WTC11 (cell line): ENCODE data around the gene FGF14. TPM values are rescaled to one million over a fixed set of nuclear protein-coding genes. Genes with fewer than 3 reads are reported as not detected.

Experiments used
- ATAC-seq: fragments of 200-7000 bp; cut with Tn5 transposase; 2 replicates; pipeline ENCODE4 v1.10.0; 2021; ENCODE audit warnings: mild to moderate bottlenecking, moderate library complexity
- CTCF ChIA-PET: fragments of 300-600 bp; sonication (Branson Sonifier 250); formaldehyde crosslinking; loops from one replicate; lab custom pipeline; 2021; ENCODE audit warnings: antibody characterized with exemption; lab: Charles Lee
- POLR2A ChIA-PET: fragments of 350-600 bp; sonication (Branson Sonifier 250); formaldehyde crosslinking; loops from one replicate; lab custom pipeline; 2021; ENCODE audit warnings: antibody characterized with exemption; lab: Charles Lee
- DNase-seq: peaks from one replicate; pipeline ENCODE4 v3.0.0; 2021; ENCODE audit warnings: low spot score
- H3K27ac Mint-ChIP-seq: 2 replicates; pipeline ENCODE4 v1.8.0; 2021; ENCODE audit warnings: mixed read lengths
- H3K27me3 Mint-ChIP-seq: 2 replicates; pipeline ENCODE4 v1.8.0; 2021; ENCODE audit warnings: low read depth, mild to moderate bottlenecking, moderate library complexity, mixed read lengths
- H3K36me3 Mint-ChIP-seq: 2 replicates; pipeline ENCODE4 v1.8.0; 2021; ENCODE audit warnings: mixed read lengths
- H3K4me1 Mint-ChIP-seq: 2 replicates; pipeline ENCODE4 v1.8.0; 2022; ENCODE audit warnings: mixed read lengths
- H3K4me3 Mint-ChIP-seq: 2 replicates; pipeline ENCODE4 v1.8.0; 2021; ENCODE audit warnings: mild to moderate bottlenecking, moderate library complexity, mixed read lengths
- H3K9me3 Mint-ChIP-seq: 2 replicates; pipeline ENCODE4 v1.8.0; 2021; ENCODE audit warnings: mixed read lengths
- CBFB ChIP-seq: sonication (generic); formaldehyde crosslinking; IDR thresholded peaks from 2 replicates; pipeline ENCODE4 v1.8.1; 2022; ENCODE audit warnings: mild to moderate bottlenecking, low read depth, missing genetic modification reagents
- CREM ChIP-seq: sonication (generic); formaldehyde crosslinking; IDR thresholded peaks from 2 replicates; pipeline ENCODE4 v1.8.1; 2022; ENCODE audit warnings: mild to moderate bottlenecking, missing genetic modification reagents, moderate library complexity
- CTCF ChIP-seq: fragments of 200-600 bp; IDR thresholded peaks from 2 replicates; pipeline ENCODE4 v1.8.0; 2022; ENCODE audit warnings: antibody characterized with exemption
- FOXK1 ChIP-seq: sonication (generic); formaldehyde crosslinking; IDR thresholded peaks from 2 replicates; pipeline ENCODE4 v1.8.0; 2022; ENCODE audit warnings: mild to moderate bottlenecking, moderate library complexity, missing genetic modification reagents
- GABPB1 ChIP-seq: sonication (generic); formaldehyde crosslinking; IDR thresholded peaks from 2 replicates; pipeline ENCODE4 v1.8.1; 2023; ENCODE audit warnings: mild to moderate bottlenecking, missing genetic modification reagents
- HMGXB4 ChIP-seq: sonication (generic); formaldehyde crosslinking; IDR thresholded peaks from 2 replicates; pipeline ENCODE4 v1.8.1; 2023; ENCODE audit warnings: mild to moderate bottlenecking, moderate library complexity, missing genetic modification reagents
- MYBL2 ChIP-seq: sonication (generic); formaldehyde crosslinking; IDR thresholded peaks from 2 replicates; pipeline ENCODE4 v1.8.1; 2023; ENCODE audit warnings: mild to moderate bottlenecking, moderate library complexity, missing genetic modification reagents
- NFYB ChIP-seq: sonication (generic); formaldehyde crosslinking; conservative IDR thresholded peaks from 2 replicates; pipeline ENCODE4 v1.8.0; 2022; ENCODE audit warnings: low read depth, missing genetic modification reagents
- SMAD3 ChIP-seq: sonication (generic); formaldehyde crosslinking; IDR thresholded peaks from 2 replicates; pipeline ENCODE4 v1.8.0; 2022; ENCODE audit warnings: missing genetic modification reagents, mild to moderate bottlenecking, borderline replicate concordance
- TCF7 ChIP-seq: sonication (generic); formaldehyde crosslinking; IDR thresholded peaks from 2 replicates; pipeline ENCODE4 v1.8.0; 2022; ENCODE audit warnings: mild to moderate bottlenecking, low read depth, missing genetic modification reagents, moderate library complexity
- ZNF219 ChIP-seq: sonication (generic); formaldehyde crosslinking; IDR thresholded peaks from 2 replicates; pipeline ENCODE4 v1.8.0; 2023; ENCODE audit warnings: missing genetic modification reagents, mild to moderate bottlenecking, borderline replicate concordance
- ZNF396 ChIP-seq: fragments of 250-450 bp; sonication (Bioruptor Pico); IDR thresholded peaks from 2 replicates; pipeline ENCODE4 v1.8.0; 2021; ENCODE audit warnings: mild to moderate bottlenecking, moderate library complexity, borderline replicate concordance
- ZNF425 ChIP-seq: fragments of 250-450 bp; sonication (Bioruptor Pico); conservative IDR thresholded peaks from 2 replicates; pipeline ENCODE4 v1.9.0; 2021; ENCODE audit warnings: mild to moderate bottlenecking
- total RNA-seq: library from RNA; stranded (reverse); gene quantifications from 3 replicates; pipeline ENCODE4 v1.2.3, GENCODE V29; 2021
- TF ChIP-seq, protein P1 (sequence below): fragments of 250-450 bp; sonication (Bioruptor Pico); IDR thresholded peaks from 2 replicates; pipeline ENCODE4 v2.1.2; 2022; ENCODE audit warnings: mild to moderate bottlenecking, moderate library complexity
- TF ChIP-seq, protein P2 (sequence below): sonication (generic); formaldehyde crosslinking; IDR thresholded peaks from 2 replicates; pipeline ENCODE4 v1.8.1; 2023; ENCODE audit warnings: mild to moderate bottlenecking, missing genetic modification reagents, moderate library complexity
- TF ChIP-seq, protein P3 (sequence below): sonication (generic); formaldehyde crosslinking; IDR thresholded peaks from 2 replicates; pipeline ENCODE4 v1.8.0; 2022; ENCODE audit warnings: mild to moderate bottlenecking, missing genetic modification reagents
- TF ChIP-seq, protein P4 (sequence below): sonication (generic); formaldehyde crosslinking; IDR thresholded peaks from 2 replicates; pipeline ENCODE4 v1.8.1; 2023; ENCODE audit warnings: mild to moderate bottlenecking, missing genetic modification reagents, moderate library complexity
- TF ChIP-seq, protein P5 (sequence below): sonication (generic); formaldehyde crosslinking; IDR thresholded peaks from 2 replicates; pipeline ENCODE4 v1.8.1; 2022; ENCODE audit warnings: mild to moderate bottlenecking, missing genetic modification reagents, moderate library complexity, borderline replicate concordance
- TF ChIP-seq, protein P6 (sequence below): sonication (generic); formaldehyde crosslinking; IDR thresholded peaks from 2 replicates; pipeline ENCODE4 v1.8.0; 2023; ENCODE audit warnings: missing genetic modification reagents
- TF ChIP-seq, protein P7 (sequence below): sonication (generic); formaldehyde crosslinking; IDR thresholded peaks from 2 replicates; pipeline ENCODE4 v1.8.0; 2022; ENCODE audit warnings: mild to moderate bottlenecking, missing genetic modification reagents

Gene FGF14
- total RNA-seq, 1 experiment from 2014 or later = 0.28 TPM

DNA sequence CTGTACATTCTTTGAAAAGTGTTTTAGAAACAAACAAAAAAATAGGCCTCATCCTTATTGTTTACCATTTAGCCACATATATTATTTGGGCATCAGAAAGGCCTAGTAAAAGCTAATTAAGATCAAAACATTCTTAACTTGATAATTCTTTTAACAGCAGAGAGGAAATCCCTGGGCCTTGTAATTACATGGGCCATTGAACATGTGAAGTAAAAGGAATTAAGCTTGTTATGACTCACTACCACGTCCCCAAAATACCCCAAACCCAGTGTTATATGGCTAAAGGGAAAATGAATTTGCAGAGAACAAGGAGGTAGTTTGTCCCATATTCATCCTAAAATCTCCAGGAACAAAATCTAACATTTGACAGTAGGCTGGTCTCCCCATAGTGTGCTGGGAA lies 509.6 kb downstream of the FGF14 start (continued):
- TF ChIP-seq, protein P1, sequence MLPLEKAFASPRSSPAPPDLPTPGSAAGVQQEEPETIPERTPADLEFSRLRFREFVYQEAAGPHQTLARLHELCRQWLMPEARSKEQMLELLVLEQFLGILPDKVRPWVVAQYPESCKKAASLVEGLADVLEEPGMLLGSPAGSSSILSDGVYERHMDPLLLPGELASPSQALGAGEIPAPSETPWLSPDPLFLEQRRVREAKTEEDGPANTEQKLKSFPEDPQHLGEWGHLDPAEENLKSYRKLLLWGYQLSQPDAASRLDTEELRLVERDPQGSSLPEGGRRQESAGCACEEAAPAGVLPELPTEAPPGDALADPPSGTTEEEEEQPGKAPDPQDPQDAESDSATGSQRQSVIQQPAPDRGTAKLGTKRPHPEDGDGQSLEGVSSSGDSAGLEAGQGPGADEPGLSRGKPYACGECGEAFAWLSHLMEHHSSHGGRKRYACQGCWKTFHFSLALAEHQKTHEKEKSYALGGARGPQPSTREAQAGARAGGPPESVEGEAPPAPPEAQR = no peak

- Mint-ChIP-seq H3K27ac (no peak overlapping the region), H3K27me3 (no peaks in the 10 kb centered on the region), H3K4me1 (peaks cover 3% of the 10 kb centered on the region; the same call in 1 of the 2 replicates), H3K4me3 (no peak overlapping the region), H3K9me3 (no peaks in the 10 kb centered on the region), H3K36me3 (no peaks in the 10 kb centered on the region)
- ChIA-PET POLR2A (no interaction called here), CTCF (interaction anchor here (1.1 to 2.1 kb wide), 3 partner anchors 14 to 96 kb away, joined by 3 to 5 read pairs (median 4); no protein-coding TSS in a partner anchor)
- no peak for TF ChIP-seq CREM
- no peak for TF ChIP-seq CTCF
- TF ChIP-seq HMGXB4 (CRISPR knock-in tag) = no peak
- no peak for TF ChIP-seq ZNF219
- TF ChIP-seq, protein P2, sequence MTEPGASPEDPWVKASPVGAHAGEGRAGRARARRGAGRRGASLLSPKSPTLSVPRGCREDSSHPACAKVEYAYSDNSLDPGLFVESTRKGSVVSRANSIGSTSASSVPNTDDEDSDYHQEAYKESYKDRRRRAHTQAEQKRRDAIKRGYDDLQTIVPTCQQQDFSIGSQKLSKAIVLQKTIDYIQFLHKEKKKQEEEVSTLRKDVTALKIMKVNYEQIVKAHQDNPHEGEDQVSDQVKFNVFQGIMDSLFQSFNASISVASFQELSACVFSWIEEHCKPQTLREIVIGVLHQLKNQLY (CRISPR knock-in tag) = no peak
- TF ChIP-seq ZNF425 (CRISPR knock-in tag) = no peak
- no peak for TF ChIP-seq GABPB1
- no peak for TF ChIP-seq TCF7
- TF ChIP-seq MYBL2 (CRISPR knock-in tag) = no peak
- no peak for TF ChIP-seq CBFB (CRISPR knock-in tag)
- ATAC-seq = no peak
- no peak for DNase-seq
These were observed 520.3 kb downstream of the FGF14 start for GRCh38 chr13:101881593-101881992.

GRCh38 chr13:101880581-101880980 lies 521.3 kb downstream of the FGF14 start:
- Mint-ChIP-seq H3K27ac (no peak overlapping the region), H3K27me3 (no peaks in the 10 kb centered on the region), H3K36me3 (no peaks in the 10 kb centered on the region), H3K4me3 (no peak overlapping the region), H3K4me1 (peaks cover 3% of the 10 kb centered on the region; the same call in 1 of the 2 replicates), H3K9me3 (no peaks in the 10 kb centered on the region)
- POLR2A ChIA-PET = no interaction called here
- ATAC-seq = no peak
- CTCF ChIA-PET = interaction anchor here (1.1 to 2.1 kb wide), 4 partner anchors 12 to 95 kb away, joined by 3 to 5 read pairs (median 4); no protein-coding TSS in a partner anchor
- DNase-seq = no peak
- no peak for TF ChIP-seq SMAD3 (CRISPR knock-in tag)
- TF ChIP-seq, protein P3, sequence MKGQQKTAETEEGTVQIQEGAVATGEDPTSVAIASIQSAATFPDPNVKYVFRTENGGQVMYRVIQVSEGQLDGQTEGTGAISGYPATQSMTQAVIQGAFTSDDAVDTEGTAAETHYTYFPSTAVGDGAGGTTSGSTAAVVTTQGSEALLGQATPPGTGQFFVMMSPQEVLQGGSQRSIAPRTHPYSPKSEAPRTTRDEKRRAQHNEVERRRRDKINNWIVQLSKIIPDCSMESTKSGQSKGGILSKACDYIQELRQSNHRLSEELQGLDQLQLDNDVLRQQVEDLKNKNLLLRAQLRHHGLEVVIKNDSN (CRISPR knock-in tag) = no peak
- TF ChIP-seq, protein P4, sequence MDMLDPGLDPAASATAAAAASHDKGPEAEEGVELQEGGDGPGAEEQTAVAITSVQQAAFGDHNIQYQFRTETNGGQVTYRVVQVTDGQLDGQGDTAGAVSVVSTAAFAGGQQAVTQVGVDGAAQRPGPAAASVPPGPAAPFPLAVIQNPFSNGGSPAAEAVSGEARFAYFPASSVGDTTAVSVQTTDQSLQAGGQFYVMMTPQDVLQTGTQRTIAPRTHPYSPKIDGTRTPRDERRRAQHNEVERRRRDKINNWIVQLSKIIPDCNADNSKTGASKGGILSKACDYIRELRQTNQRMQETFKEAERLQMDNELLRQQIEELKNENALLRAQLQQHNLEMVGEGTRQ (CRISPR knock-in tag) = no peak
- TF ChIP-seq, protein P1 = no peak
- no peak for TF ChIP-seq ZNF396 (CRISPR knock-in tag)
- no peak for TF ChIP-seq NFYB (CRISPR knock-in tag)
- no peak for TF ChIP-seq FOXK1 (CRISPR knock-in tag)
- TF ChIP-seq, protein P5, sequence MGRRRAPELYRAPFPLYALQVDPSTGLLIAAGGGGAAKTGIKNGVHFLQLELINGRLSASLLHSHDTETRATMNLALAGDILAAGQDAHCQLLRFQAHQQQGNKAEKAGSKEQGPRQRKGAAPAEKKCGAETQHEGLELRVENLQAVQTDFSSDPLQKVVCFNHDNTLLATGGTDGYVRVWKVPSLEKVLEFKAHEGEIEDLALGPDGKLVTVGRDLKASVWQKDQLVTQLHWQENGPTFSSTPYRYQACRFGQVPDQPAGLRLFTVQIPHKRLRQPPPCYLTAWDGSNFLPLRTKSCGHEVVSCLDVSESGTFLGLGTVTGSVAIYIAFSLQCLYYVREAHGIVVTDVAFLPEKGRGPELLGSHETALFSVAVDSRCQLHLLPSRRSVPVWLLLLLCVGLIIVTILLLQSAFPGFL = no peak
- TF ChIP-seq, protein P6, sequence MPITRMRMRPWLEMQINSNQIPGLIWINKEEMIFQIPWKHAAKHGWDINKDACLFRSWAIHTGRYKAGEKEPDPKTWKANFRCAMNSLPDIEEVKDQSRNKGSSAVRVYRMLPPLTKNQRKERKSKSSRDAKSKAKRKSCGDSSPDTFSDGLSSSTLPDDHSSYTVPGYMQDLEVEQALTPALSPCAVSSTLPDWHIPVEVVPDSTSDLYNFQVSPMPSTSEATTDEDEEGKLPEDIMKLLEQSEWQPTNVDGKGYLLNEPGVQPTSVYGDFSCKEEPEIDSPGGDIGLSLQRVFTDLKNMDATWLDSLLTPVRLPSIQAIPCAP (CRISPR knock-in tag) = no peak
- TF ChIP-seq, protein P7, sequence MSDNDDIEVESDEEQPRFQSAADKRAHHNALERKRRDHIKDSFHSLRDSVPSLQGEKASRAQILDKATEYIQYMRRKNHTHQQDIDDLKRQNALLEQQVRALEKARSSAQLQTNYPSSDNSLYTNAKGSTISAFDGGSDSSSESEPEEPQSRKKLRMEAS (CRISPR knock-in tag) = no peak
